Stomach (tissue), 9 donors: Measurements from ENCODE around the gene ZNF469. TPM values are rescaled to one million over a fixed set of nuclear protein-coding genes. Genes with fewer than 3 reads are reported as not detected.
"Not testable (repeated sequence)": the region's sequence is repeated elsewhere in the genome, so short reads cannot be mapped to it uniquely, and the experiment has no call there.

Source experiments
- DNase-seq, 2 donors: peaks; one replicate each; pipeline versions ENCODE4 v3.0.0 to v3.0.0-alpha.2; 2013 to 2019
- H3K27ac ChIP-seq, 5 donors: fragments of 200-600 bp in 4 of 5; sonication (generic) in 4 of 5; one replicate each; pipeline ENCODE4 v1.5.1; 2013 to 2019; ENCODE audit warnings: mild to moderate bottlenecking in 1 of 5, moderate library complexity in 1 of 5
- H3K27me3 ChIP-seq, 3 donors: fragments of 200-600 bp; sonication (generic); one replicate each; pipeline ENCODE4 v1.5.1; 2017 to 2019; ENCODE audit warnings: mixed run types in 1 of 3
- H3K36me3 ChIP-seq, 4 donors: fragments of 200-600 bp; sonication (generic); 1 replicate in 3 of 4; 2 replicates in 1 of 4; pipeline ENCODE4 v1.5.1; 2016 to 2019
- H3K4me1 ChIP-seq, 4 donors: fragments of 200-600 bp; sonication (generic); one replicate each; pipeline ENCODE4 v1.5.1; 2016 to 2019
- H3K4me3 ChIP-seq, 4 donors: fragments of 200-600 bp; sonication (generic) in 3 of 4; one replicate each; pipeline ENCODE4 v1.5.1; 2016 to 2019; ENCODE audit warnings: mild to moderate bottlenecking in 1 of 4
- H3K9me3 ChIP-seq, 4 donors: fragments of 200-600 bp; sonication (generic); one replicate each; pipeline ENCODE4 v1.5.1; 2016 to 2019
- EP300 ChIP-seq: sonication (generic); formaldehyde crosslinking; IDR thresholded peaks from one replicate; pipeline ENCODE4 v1.6.1; 2017; ENCODE audit warnings: antibody characterized with exemption
- POLR2A ChIP-seq, 4 donors: fragments of 450-650 bp; IDR thresholded peaks; one replicate each; pipeline ENCODE4 v1.6.1; 2016; ENCODE audit warnings: antibody characterized with exemption in 4 of 4, control low read depth in 2 of 4, mild to moderate bottlenecking in 1 of 4, moderate library complexity in 1 of 4
- POLR2AphosphoS5 ChIP-seq, 3 donors: sonication (generic); formaldehyde crosslinking; IDR thresholded peaks; one replicate each; pipeline ENCODE4 v1.6.1; 2016; ENCODE audit warnings: antibody characterized with exemption in 3 of 3
- WGBS, 5 donors: extraction: QIAGEN DNeasy Blood & Tissue Kit in 3 of 5; methylation state at CpG; one replicate each; pipeline versions ENCODE4 v1.1.5 to v1.1.7; 2013 to 2018; 5-methylcytosine and 5-hydroxymethylcytosine counted together
- intact Hi-C: fragments of 100-400 bp; cut with DNase I; formaldehyde crosslinking; loops from one replicate; pipeline ENCODE4 v1.15.1; 2023; ENCODE audit warnings: low total_unique reads
- polyA plus RNA-seq, 3 donors: library from polyadenylated mRNA; stranded (reverse); fragments of 200-250 nt; gene quantifications; one replicate each; pipeline ENCODE4 v1.2.3, GENCODE V29; 2013
- total RNA-seq, 5 donors: library from RNA; depleted of rRNA; stranded (reverse); fragments of >200 nt; gene quantifications; one replicate each; pipeline versions ENCODE4 v1.1.0 to v1.2.3, GENCODE V29; 2014 to 2016
- TF ChIP-seq, protein P1 (sequence below), 7 experiments: fragments of 450-650 bp in 4 of 7; fragments of 200-600 bp in 3 of 7; sonication (generic) in 3 of 7; IDR thresholded peaks; one replicate each; pipeline ENCODE4 v1.5.1; 2016 to 2019; ENCODE audit warnings: antibody characterized with exemption in 7 of 7, control low read depth in 2 of 7, mild to moderate bottlenecking in 1 of 7
- donor health status: healthy with polysubstance abuse.
- donor health status: Bipolar disorder and iron deficiency.
- donor health status: healthy.

Gene ZNF469
- total and polyA plus RNA-seq, 8 donors: under 0.01 to 6.2 (median 0.24) TPM

DNA sequence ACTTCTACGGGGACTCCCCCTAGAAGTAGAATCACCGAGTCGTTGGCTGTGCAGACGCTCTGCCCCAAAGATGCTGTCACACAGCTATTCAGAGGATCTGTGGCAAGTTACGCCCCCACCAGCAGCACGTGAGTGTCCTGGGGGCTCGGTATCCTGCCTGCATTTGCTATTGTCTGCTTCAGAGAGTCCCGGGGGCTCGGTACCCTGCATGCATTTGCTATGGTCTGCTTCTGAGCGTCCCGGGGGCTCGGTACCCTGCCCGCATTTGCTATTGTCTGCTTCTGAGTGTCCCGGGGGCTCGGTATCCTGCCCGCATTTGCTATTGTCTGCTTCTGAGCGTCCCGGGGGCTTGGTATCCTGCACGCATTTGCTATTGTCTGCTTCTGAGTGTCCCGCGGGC, 23.8 kb upstream of the ZNF469 start:
- Histone ChIP-seq H3K27me3 (peaks cover 0 to 17% (median 0%) of the 10 kb centered on the region in 3 donors), H3K4me3 (no peak overlapping the region), H3K4me1 (no peaks in the 10 kb centered on the region), H3K9me3 (peaks cover 0 to 11% (median 3%) of the 10 kb centered on the region in 4 donors), H3K36me3 (no peaks in the 10 kb centered on the region), H3K27ac (no peak overlapping the region)
- no peak for TF ChIP-seq POLR2A (IDR thresholded peaks at IDR 0.05)
- no peak for TF ChIP-seq EP300
- TF ChIP-seq, protein P1, sequence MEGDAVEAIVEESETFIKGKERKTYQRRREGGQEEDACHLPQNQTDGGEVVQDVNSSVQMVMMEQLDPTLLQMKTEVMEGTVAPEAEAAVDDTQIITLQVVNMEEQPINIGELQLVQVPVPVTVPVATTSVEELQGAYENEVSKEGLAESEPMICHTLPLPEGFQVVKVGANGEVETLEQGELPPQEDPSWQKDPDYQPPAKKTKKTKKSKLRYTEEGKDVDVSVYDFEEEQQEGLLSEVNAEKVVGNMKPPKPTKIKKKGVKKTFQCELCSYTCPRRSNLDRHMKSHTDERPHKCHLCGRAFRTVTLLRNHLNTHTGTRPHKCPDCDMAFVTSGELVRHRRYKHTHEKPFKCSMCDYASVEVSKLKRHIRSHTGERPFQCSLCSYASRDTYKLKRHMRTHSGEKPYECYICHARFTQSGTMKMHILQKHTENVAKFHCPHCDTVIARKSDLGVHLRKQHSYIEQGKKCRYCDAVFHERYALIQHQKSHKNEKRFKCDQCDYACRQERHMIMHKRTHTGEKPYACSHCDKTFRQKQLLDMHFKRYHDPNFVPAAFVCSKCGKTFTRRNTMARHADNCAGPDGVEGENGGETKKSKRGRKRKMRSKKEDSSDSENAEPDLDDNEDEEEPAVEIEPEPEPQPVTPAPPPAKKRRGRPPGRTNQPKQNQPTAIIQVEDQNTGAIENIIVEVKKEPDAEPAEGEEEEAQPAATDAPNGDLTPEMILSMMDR (IDR thresholded peaks at IDR 0.05): no peak
- TF ChIP-seq POLR2AphosphoS5 (IDR thresholded peaks at IDR 0.05): no peak
- intact Hi-C loops: no loop called here
- WGBS, 5 donors: 72 to 89% (median 83%) methylated on average over 11 to 21 of the region's 21 CpGs
- DNase-seq: no peak

DNA sequence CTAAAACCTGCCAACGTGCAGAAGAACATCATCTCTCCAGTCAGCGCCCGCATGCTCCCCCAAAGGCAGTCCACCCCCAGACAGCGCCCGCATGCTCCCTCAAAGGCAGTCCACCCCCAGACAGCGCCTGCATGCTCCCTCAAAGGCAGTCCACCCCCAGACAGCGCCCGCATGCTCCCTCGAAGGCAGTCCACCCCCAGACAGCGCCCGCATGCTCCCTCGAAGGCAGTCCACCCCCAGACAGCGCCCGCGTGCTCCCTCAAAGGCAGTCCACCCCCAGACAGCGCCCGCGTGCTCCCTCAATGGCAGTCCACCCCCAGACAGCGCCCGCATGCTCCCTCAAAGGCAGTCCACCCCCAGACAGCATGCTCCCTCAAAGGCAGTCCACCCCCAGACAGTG, 22.4 kb upstream of the ZNF469 start:
- H3K36me3 ChIP-seq, intact Hi-C loops, H3K4me1 ChIP-seq, DNase-seq, H3K27ac ChIP-seq, H3K4me3 ChIP-seq: not testable (repeated sequence)
- Histone ChIP-seq H3K9me3 (peaks cover 0 to 11% (median 3%) of the 10 kb centered on the region in 4 donors), H3K27me3 (peaks cover 0 to 17% (median 0%) of the 10 kb centered on the region in 3 donors)
- WGBS, 5 donors: 84 to 96% (median 95%) methylated on average over 11 to 20 of the region's 20 CpGs

DNA sequence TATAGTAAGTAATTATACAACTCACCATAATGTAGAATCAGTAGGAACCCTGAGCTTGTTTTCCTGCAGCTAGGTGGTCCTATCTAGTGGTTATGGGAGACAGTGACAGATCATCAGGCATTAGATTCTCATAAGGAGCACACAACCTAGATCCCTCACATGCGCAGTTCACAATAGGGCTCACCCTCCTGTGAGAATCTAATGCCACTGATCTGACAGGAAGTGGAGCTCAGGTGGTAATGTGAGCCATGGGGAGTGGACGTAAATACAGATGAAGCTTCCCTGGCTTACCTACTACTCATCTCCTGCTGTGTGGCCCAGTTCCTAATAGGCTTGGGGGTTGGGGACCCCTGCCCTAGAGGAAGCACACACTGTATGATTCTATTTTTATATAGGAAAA, 21.8 kb upstream of the ZNF469 start:
- peaks cover 0 to 17% (median 0%) of the 10 kb centered on the region in 3 donors for H3K27me3 ChIP-seq
- 61 to 84% (median 79%) methylated on average over 2 of the region's 2 CpGs for WGBS, 5 donors

DNA sequence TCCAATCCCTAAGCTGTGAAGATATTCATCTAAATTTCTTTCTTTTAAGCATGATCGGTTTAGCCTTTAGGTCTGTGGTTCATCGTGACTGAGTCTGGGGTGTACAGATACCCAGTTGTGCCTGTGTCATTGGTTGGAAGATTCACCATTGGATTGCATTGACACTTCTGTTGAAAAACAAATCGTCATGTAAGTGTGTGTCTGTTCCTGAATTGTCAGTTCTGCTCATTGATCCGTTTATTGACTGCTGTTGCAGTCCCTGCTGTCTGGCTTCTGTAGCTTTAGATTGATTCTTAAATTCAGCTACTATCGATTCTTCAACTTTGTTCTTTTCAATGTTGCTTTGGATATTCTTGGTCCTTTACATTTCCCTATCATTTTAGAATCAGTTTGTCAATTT, 21.0 kb upstream of the ZNF469 start:
- Histone ChIP-seq H3K27me3 (peaks cover 0 to 16% (median 0%) of the 10 kb centered on the region in 3 donors), H3K27ac (no peak overlapping the region), H3K9me3 (peaks cover 0 to 11% (median 3%) of the 10 kb centered on the region in 4 donors), H3K36me3 (no peaks in the 10 kb centered on the region), H3K4me1 (no peaks in the 10 kb centered on the region), H3K4me3 (no peak overlapping the region)
- no peak for TF ChIP-seq POLR2A (IDR thresholded peaks at IDR 0.05)
- TF ChIP-seq EP300: no peak
- no peak for TF ChIP-seq POLR2AphosphoS5 (IDR thresholded peaks at IDR 0.05)
- TF ChIP-seq, protein P1 (IDR thresholded peaks at IDR 0.05): no peak
- WGBS, 5 donors: 80 to 87% (median 85%) methylated on average over 5 of the region's 5 CpGs
- no peak for DNase-seq
- intact Hi-C loops: no loop called here

More for the DNA sequence above, 21.8 kb upstream of the ZNF469 start:
- peaks cover 0 to 11% (median 3%) of the 10 kb centered on the region in 4 donors for H3K9me3 ChIP-seq
- intact Hi-C loops: no loop called here
- H3K4me1 ChIP-seq: no peaks in the 10 kb centered on the region
- no peak for DNase-seq
- no peak overlapping the region for H3K27ac ChIP-seq
- H3K36me3 ChIP-seq: no peaks in the 10 kb centered on the region
- TF ChIP-seq, protein P1 (IDR thresholded peaks at IDR 0.05): no peak
- no peak for TF ChIP-seq POLR2AphosphoS5 (IDR thresholded peaks at IDR 0.05)
- TF ChIP-seq EP300: no peak
- TF ChIP-seq POLR2A (IDR thresholded peaks at IDR 0.05): no peak
- H3K4me3 ChIP-seq: no peak overlapping the region

DNA sequence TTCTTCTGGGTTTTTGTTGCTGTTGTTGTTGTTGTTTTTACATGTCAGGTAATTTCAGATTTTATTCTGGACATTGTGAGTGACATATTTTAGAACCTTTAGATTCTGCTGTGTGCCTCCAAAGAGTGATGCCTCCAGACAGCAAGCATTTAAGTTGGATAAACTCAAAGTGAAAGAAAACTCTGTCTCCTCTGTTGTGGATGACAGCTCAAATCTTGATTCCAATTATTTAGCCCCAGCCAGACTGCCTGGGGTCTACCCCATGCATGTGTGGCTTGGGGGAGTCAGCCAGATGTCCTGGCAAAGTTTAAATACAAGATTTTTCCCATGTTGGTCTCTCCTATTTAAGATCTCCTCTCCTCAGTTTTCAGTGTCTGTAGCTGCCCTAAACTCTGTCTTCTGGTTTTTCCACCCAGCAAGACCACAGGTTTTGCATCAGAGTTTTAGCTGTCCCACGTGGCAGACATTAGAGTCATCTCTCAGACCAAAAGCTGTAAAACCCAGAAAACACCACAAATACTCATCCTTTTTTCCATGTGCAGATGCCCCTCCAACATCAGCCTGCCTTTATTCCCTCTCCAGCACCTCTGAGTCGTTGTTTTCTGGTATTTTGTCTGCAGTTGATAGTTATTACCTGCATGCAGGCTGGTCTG, 19.4 kb upstream of the ZNF469 start:
- DNase-seq: no peak
- Histone ChIP-seq H3K27ac (no peak overlapping the region), H3K27me3 (peaks cover 0 to 15% (median 0%) of the 10 kb centered on the region in 3 donors), H3K4me1 (no peaks in the 10 kb centered on the region), H3K4me3 (no peak overlapping the region), H3K36me3 (no peaks in the 10 kb centered on the region), H3K9me3 (peaks cover 0 to 11% (median 3%) of the 10 kb centered on the region in 4 donors)
- intact Hi-C loops: no loop called here
- TF ChIP-seq EP300 (no peak), POLR2AphosphoS5 (IDR thresholded peaks at IDR 0.05) (no peak), POLR2A (IDR thresholded peaks at IDR 0.05) (no peak)
- TF ChIP-seq, protein P1 (IDR thresholded peaks at IDR 0.05): no peak
- 35 to 51% (median 41%) methylated on average over 2 of the region's 2 CpGs for WGBS, 5 donors
